Osteoblast (primary cell): ENCODE data around the gene SNX20. TPM values are rescaled to one million over a fixed set of nuclear protein-coding genes. Genes with fewer than 3 reads are reported as not detected.

Experiments
- DNase-seq: peaks from one replicate; pipeline ENCODE4 v3.0.0; 2011; ENCODE audit warnings: low spot score, mixed read lengths; ENCODE audit not compliant: insufficient read length; ENCODE audit errors: missing footprints
- H2AFZ ChIP-seq: 2 replicates; pipeline ENCODE4 v1.6.0; 2011; ENCODE audit warnings: mild to moderate bottlenecking, low read length
- H3K27ac ChIP-seq: 2 replicates; pipeline ENCODE4 v1.5.1; 2011; ENCODE audit warnings: mild to moderate bottlenecking, low read depth, low read length, moderate library complexity
- H3K27me3 ChIP-seq: 2 replicates; pipeline ENCODE4 v1.6.0; 2012; ENCODE audit warnings: mild to moderate bottlenecking, control low read depth, inconsistent platforms, low read length, moderate library complexity; ENCODE audit not compliant: insufficient read depth
- H3K36me3 ChIP-seq: 2 replicates; pipeline ENCODE4 v1.5.1; 2011; ENCODE audit warnings: mild to moderate bottlenecking, low read length, control low read depth, moderate library complexity; ENCODE audit not compliant: insufficient read depth
- H3K4me1 ChIP-seq: 2 replicates; pipeline ENCODE4 v1.5.1; 2011; ENCODE audit warnings: mild to moderate bottlenecking, low read length, control low read depth, moderate library complexity; ENCODE audit not compliant: insufficient read depth
- H3K4me2 ChIP-seq: 2 replicates; pipeline ENCODE4 v1.6.0; 2011; ENCODE audit warnings: mild to moderate bottlenecking, low read length; ENCODE audit not compliant: insufficient read depth
- H3K4me3 ChIP-seq: fragments of 200-600 bp; sonication (generic); 3 replicates; pipeline ENCODE4 v1.5.1; 2012; ENCODE audit warnings: mild to moderate bottlenecking, low read length, inconsistent platforms; ENCODE audit not compliant: insufficient read depth
- H3K79me2 ChIP-seq: 2 replicates; pipeline ENCODE4 v1.6.0; 2012; ENCODE audit warnings: mild to moderate bottlenecking, low read length, control low read depth, inconsistent platforms; ENCODE audit not compliant: insufficient read depth
- H3K9me3 ChIP-seq: 2 replicates; pipeline ENCODE4 v1.5.1; 2011; ENCODE audit warnings: low read depth, low read length, control low read depth
- H4K20me1 ChIP-seq: 2 replicates; pipeline ENCODE4 v1.6.0; 2012; ENCODE audit warnings: mild to moderate bottlenecking, low read length, control low read depth; ENCODE audit not compliant: insufficient read depth
- CTCF ChIP-seq: IDR thresholded peaks from 2 replicates; pipeline ENCODE4 v1.5.1; 2011; ENCODE audit warnings: mild to moderate bottlenecking, low read depth, low read length, moderate library complexity; ENCODE audit errors: extremely low read depth
- total RNA-seq: library from RNA; depleted of rRNA; stranded (reverse); fragments of >200 nt; gene quantifications from 2 replicates; pipeline ENCODE4 v1.2.3, GENCODE V29; 2012

Gene SNX20
- total RNA-seq, 1 donor: not detected

- H3K4me2 ChIP-seq: no peak overlapping the region
- no peaks in the 10 kb centered on the region for H3K9me3 ChIP-seq
- H3K27ac ChIP-seq: no peak overlapping the region
- H3K36me3 ChIP-seq: no peaks in the 10 kb centered on the region
- no peaks in the 10 kb centered on the region for H3K27me3 ChIP-seq
- H2AFZ ChIP-seq: no peak overlapping the region
- no peaks in the 10 kb centered on the region for H3K4me1 ChIP-seq
- H4K20me1 ChIP-seq: no peaks in the 10 kb centered on the region
- no peaks in the 10 kb centered on the region for H3K79me2 ChIP-seq
- no peak overlapping the region for H3K4me3 ChIP-seq
- no peak for TF ChIP-seq CTCF
- no peak for DNase-seq
Observed at GRCh38 chr16:50721549-50722404, 40.7 kb upstream of the SNX20 start.

GRCh38 chr16:50719401-50720337 lies 38.6 kb upstream of the SNX20 start:
- Histone ChIP-seq H3K4me1 (no peaks in the 10 kb centered on the region), H3K36me3 (no peaks in the 10 kb centered on the region), H3K27me3 (no peaks in the 10 kb centered on the region), H3K4me2 (no peak overlapping the region), H3K9me3 (no peaks in the 10 kb centered on the region), H3K4me3 (no peak overlapping the region), H2AFZ (no peak overlapping the region), H3K27ac (no peak overlapping the region), H3K79me2 (no peaks in the 10 kb centered on the region), H4K20me1 (no peaks in the 10 kb centered on the region)
- no peak for TF ChIP-seq CTCF
- DNase-seq: no peak

GRCh38 chr16:50718761-50719400 lies 37.8 kb upstream of the SNX20 start:
- Histone ChIP-seq H2AFZ (no peak overlapping the region), H3K4me2 (no peak overlapping the region), H3K79me2 (no peaks in the 10 kb centered on the region), H3K4me1 (no peaks in the 10 kb centered on the region), H3K9me3 (no peaks in the 10 kb centered on the region), H3K4me3 (no peak overlapping the region), H3K27ac (no peak overlapping the region), H3K27me3 (no peaks in the 10 kb centered on the region), H3K36me3 (no peaks in the 10 kb centered on the region), H4K20me1 (no peaks in the 10 kb centered on the region)
- DNase-seq: no peak
- TF ChIP-seq CTCF: no peak
